Esophagus muscularis mucosa (tissue), 4 donors: ENCODE measurements around the gene CCDC92B.

Source experiments
- EP300 ChIP-seq: sonication (generic); formaldehyde crosslinking; IDR thresholded peaks from one replicate; pipeline ENCODE4 v1.6.1; 2017; ENCODE audit warnings: antibody characterized with exemption
- POLR2A ChIP-seq: fragments of 450-650 bp; IDR thresholded peaks from one replicate; pipeline ENCODE4 v1.6.1; 2017; ENCODE audit warnings: antibody characterized with exemption, moderate library complexity, mild to moderate bottlenecking, low read depth
- POLR2AphosphoS5 ChIP-seq, 2 donors: sonication (generic); formaldehyde crosslinking; IDR thresholded peaks; one replicate each; pipeline ENCODE4 v1.6.1; 2017; ENCODE audit warnings: antibody characterized with exemption in 2 of 2
- TF ChIP-seq, protein P1 (sequence below), 3 experiments: fragments of 200-600 bp in 2 of 3; fragments of 450-650 bp in 1 of 3; sonication (generic) in 2 of 3; IDR thresholded peaks; one replicate each; pipeline ENCODE4 v1.5.1; 2017 to 2019; ENCODE audit warnings: antibody characterized with exemption in 3 of 3, mild to moderate bottlenecking in 2 of 3, moderate library complexity in 1 of 3

DNA sequence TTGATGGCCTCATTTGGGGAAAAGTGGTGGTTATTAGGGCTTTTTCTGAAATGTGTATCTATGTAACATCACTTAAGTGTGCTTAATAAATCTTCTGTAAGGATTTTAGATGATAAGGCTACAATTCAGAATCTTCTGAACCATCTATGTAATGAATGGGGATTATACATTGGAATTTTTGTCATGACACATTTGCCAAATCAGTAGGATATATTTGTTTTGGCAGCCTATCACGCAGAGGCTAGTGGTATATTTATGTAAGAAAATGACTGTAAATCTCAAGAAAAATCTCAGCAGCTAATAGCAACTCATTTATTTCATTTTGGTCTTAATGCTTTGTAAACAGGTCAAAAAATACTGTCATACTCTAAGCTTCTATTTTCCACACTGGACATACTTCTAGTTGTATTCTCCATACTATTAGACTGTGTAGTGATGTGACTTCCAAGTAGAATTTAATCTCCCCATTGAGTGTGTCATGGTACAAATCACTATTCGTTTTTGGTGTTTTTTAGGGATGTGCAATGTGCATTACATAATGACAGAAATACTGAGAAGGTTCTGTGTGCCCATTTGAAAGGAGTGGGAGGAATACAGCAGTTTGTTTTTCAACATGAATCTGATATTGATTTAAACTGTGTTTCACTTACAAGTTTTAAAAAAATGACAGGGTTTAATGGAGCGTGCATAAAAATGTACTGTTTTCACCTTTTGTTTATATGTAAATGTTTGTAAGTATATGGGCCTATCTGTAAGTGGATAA is 67.1 kb downstream of the CCDC92B start:
- TF ChIP-seq, protein P1, sequence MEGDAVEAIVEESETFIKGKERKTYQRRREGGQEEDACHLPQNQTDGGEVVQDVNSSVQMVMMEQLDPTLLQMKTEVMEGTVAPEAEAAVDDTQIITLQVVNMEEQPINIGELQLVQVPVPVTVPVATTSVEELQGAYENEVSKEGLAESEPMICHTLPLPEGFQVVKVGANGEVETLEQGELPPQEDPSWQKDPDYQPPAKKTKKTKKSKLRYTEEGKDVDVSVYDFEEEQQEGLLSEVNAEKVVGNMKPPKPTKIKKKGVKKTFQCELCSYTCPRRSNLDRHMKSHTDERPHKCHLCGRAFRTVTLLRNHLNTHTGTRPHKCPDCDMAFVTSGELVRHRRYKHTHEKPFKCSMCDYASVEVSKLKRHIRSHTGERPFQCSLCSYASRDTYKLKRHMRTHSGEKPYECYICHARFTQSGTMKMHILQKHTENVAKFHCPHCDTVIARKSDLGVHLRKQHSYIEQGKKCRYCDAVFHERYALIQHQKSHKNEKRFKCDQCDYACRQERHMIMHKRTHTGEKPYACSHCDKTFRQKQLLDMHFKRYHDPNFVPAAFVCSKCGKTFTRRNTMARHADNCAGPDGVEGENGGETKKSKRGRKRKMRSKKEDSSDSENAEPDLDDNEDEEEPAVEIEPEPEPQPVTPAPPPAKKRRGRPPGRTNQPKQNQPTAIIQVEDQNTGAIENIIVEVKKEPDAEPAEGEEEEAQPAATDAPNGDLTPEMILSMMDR (IDR thresholded peaks at IDR 0.05): no peak
- TF ChIP-seq EP300: no peak
- no peak for TF ChIP-seq POLR2AphosphoS5 (IDR thresholded peaks at IDR 0.05)
- no peak for TF ChIP-seq POLR2A
